SK-N-SH (cell line): ENCODE data around the gene PARP2.

Experiments
- CHD2 ChIP-seq: fragments of 150-350 bp; IDR thresholded peaks from 2 replicates; pipeline ENCODE4 v1.6.1; 2018; ENCODE audit warnings: low read length; ENCODE audit not compliant: partially characterized antibody
- CTCF ChIP-seq: fragments of 200-600 bp; sonication (generic); IDR thresholded peaks from 2 replicates; pipeline ENCODE4 v1.6.1; 2017; ENCODE audit warnings: antibody characterized with exemption, mild to moderate bottlenecking, moderate library complexity
- EZH2phosphoT487 ChIP-seq: fragments of 200-600 bp; sonication (generic); IDR thresholded peaks from 2 replicates; pipeline ENCODE4 v1.6.1; 2017; ENCODE audit warnings: low read depth, mixed run types, mild to moderate bottlenecking, antibody characterized with exemption, moderate library complexity, borderline replicate concordance
- MAX ChIP-seq: IDR thresholded peaks from 2 replicates; pipeline ENCODE4 v1.4.0; 2012; ENCODE audit warnings: low read depth
- NRF1 ChIP-seq: IDR thresholded peaks from 2 replicates; pipeline ENCODE4 v1.6.1; 2012; ENCODE audit warnings: low read depth, mild to moderate bottlenecking, low read length
- POLR2AphosphoS5 ChIP-seq: IDR thresholded peaks from 2 replicates; pipeline ENCODE4 v1.6.1; 2012; ENCODE audit warnings: low read depth, low read length
- REST ChIP-seq: IDR thresholded peaks from 2 replicates; pipeline ENCODE4 v1.6.1; 2012; ENCODE audit warnings: mild to moderate bottlenecking, low read depth, low read length, moderate library complexity

GRCh38 chr14:20329355-20329754, 14.1 kb upstream of the PARP2 start:
- TF ChIP-seq CTCF, result no peak
- no peak for TF ChIP-seq NRF1
- TF ChIP-seq EZH2phosphoT487, result no peak
- no peak for TF ChIP-seq POLR2AphosphoS5
- no peak for TF ChIP-seq MAX
- TF ChIP-seq REST, result no peak
- no peak for TF ChIP-seq CHD2
